Fibroblast of lung (primary cell): ENCODE results near the gene SIX5. TPM values are rescaled to one million over a fixed set of nuclear protein-coding genes. Genes with fewer than 3 reads are reported as not detected.

Source experiments
- DNase-seq, 2 donors: peaks; one replicate each; pipeline versions ENCODE4 v3.0.0 to v3.0.0-alpha.2; 2010; ENCODE audit warnings: low read depth in 2 of 2
- H2AFZ ChIP-seq: 2 replicates; pipeline ENCODE4 v1.5.1; 2012; ENCODE audit warnings: low read length, control low read depth, inconsistent platforms
- H3K27ac ChIP-seq: 2 replicates; pipeline ENCODE4 v1.5.1; 2011; ENCODE audit warnings: low read length, control low read depth; ENCODE audit not compliant: insufficient read depth
- H3K27me3 ChIP-seq: 2 replicates; pipeline ENCODE4 v1.5.1; 2011; ENCODE audit warnings: mild to moderate bottlenecking, low read length; ENCODE audit not compliant: control insufficient read depth, insufficient read depth
- H3K36me3 ChIP-seq: 2 replicates; pipeline ENCODE4 v1.5.1; 2011; ENCODE audit warnings: low read length; ENCODE audit not compliant: control insufficient read depth, insufficient read depth
- H3K4me1 ChIP-seq: 2 replicates; pipeline ENCODE4 v1.5.1; 2011; ENCODE audit warnings: low read length; ENCODE audit not compliant: control insufficient read depth, insufficient read depth; ENCODE audit errors: extremely low read depth
- H3K4me2 ChIP-seq: 2 replicates; pipeline ENCODE4 v1.5.1; 2011; ENCODE audit warnings: low read length, control low read depth; ENCODE audit not compliant: insufficient read depth; ENCODE audit errors: extremely low read depth
- H3K4me3 ChIP-seq, 4 experiments: fragments of 200-600 bp in 1 of 4; sonication (generic) in 1 of 4; replicated peaks in 1 of 4; 2 replicates each; pipeline ENCODE4 v1.5.1; 2011 to 2016; ENCODE audit warnings: low read length in 4 of 4, low read depth in 3 of 4, mild to moderate bottlenecking in 3 of 4, control low read depth in 2 of 4, inconsistent platforms in 1 of 4, mixed read lengths in 1 of 4; ENCODE audit not compliant: insufficient read depth in 1 of 4; ENCODE audit errors: control extremely low read depth in 1 of 4
- H3K79me2 ChIP-seq: 2 replicates; pipeline ENCODE4 v1.5.1; 2012; ENCODE audit warnings: mild to moderate bottlenecking, low read length, inconsistent platforms; ENCODE audit not compliant: control insufficient read depth, insufficient read depth
- H3K9ac ChIP-seq: 2 replicates; pipeline ENCODE4 v1.5.1; 2011; ENCODE audit warnings: mild to moderate bottlenecking, low read length, control low read depth; ENCODE audit not compliant: insufficient read depth
- H3K9me3 ChIP-seq: 2 replicates; pipeline ENCODE4 v1.5.1; 2012; ENCODE audit warnings: low read depth, low read length; ENCODE audit not compliant: control insufficient read depth, insufficient read depth
- H4K20me1 ChIP-seq: 2 replicates; pipeline ENCODE4 v1.5.1; 2011; ENCODE audit warnings: low read length; ENCODE audit not compliant: control insufficient read depth, insufficient read depth; ENCODE audit errors: extremely low read depth
- CTCF ChIP-seq, 2 donors: IDR thresholded peaks in 1 of 2; conservative IDR thresholded peaks in 1 of 2; 1 replicate in 1 of 2; 2 replicates in 1 of 2; pipeline ENCODE4 v1.5.1; 2011 to 2012; ENCODE audit warnings: low read length in 2 of 2, control low read depth in 1 of 2, inconsistent platforms in 1 of 2, low read depth in 1 of 2, mild to moderate bottlenecking in 1 of 2
- EZH2 ChIP-seq: IDR thresholded peaks from 2 replicates; pipeline ENCODE4 v1.5.1; 2012; ENCODE audit warnings: low read length, control low read depth, mild to moderate bottlenecking; ENCODE audit errors: missing control alignments
- polyA plus RNA-seq, 2 donors: library from polyadenylated mRNA; depleted of rRNA in 1 of 2; stranded (reverse) in 1 of 2; unstranded in 1 of 2; fragments of >200 nt; gene quantifications; 2 replicates each; pipeline ENCODE4 v1.2.1, GENCODE V29; 2011 to 2012; ENCODE audit warnings: missing spikeins in 1 of 2
- total RNA-seq: library from RNA; depleted of rRNA; stranded (reverse); fragments of >200 nt; gene quantifications from 2 replicates; pipeline ENCODE4 v1.2.1, GENCODE V29; 2014

The SIX5 gene
- total and polyA plus RNA-seq, 2 donors (not counting 1 experiment from before 2014, with no cell fraction given) = 3.4 to 10.7 TPM

DNA sequence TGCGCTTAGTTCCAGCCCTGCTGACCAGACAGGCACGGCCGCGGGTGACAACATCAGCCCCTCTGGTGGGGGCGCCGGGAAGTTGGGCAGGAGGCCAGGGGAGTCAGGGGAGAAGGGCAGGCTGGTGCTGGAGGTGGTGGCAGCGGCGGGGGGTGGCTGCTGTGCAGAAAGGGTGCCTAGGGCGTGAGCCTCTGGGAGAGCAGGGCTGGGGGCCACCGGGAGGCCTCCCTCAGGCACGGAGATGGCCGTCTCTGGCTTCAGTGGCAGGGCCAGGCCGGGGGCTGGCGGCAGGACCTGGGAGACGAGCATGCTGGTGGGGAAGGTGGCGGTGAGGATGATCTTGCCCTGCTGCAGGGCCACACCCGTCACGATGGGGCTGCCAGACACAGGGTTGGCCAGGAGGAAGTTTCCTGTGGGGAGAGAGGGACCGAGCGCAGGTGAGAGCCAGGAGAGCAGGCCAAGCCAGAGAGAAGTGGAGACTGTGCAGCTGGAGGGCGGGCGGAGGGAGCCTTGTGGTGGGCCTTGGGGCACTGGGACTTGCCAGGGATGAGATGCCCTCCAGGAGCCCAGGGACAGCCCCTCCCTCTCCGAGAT lies 3.3 kb downstream of the SIX5 start:
- DNase-seq = no peak
- Histone ChIP-seq H4K20me1 (no peaks in the 10 kb centered on the region), H3K4me2 (no peak overlapping the region), H3K9ac (no peak overlapping the region), H3K36me3 (peaks cover 2% of the 10 kb centered on the region), H3K9me3 (no peaks in the 10 kb centered on the region), H3K79me2 (peaks cover 4% of the 10 kb centered on the region), H3K27ac (no peak overlapping the region), H3K27me3 (no peaks in the 10 kb centered on the region), H3K4me1 (peaks cover 24% of the 10 kb centered on the region), H3K4me3 (no peak overlapping the region), H2AFZ (no peak overlapping the region)
- TF ChIP-seq EZH2 (no peak), CTCF (conservative IDR thresholded peaks at IDR 0.05 in 1 of 2, IDR thresholded peaks at IDR 0.05 in 1 of 2; ENCODE audit: low read depth in 1 of 2, low read length in 2 of 2) (no peak)

- Histone ChIP-seq H3K4me2 (no peak overlapping the region), H3K27ac (no peak overlapping the region), H4K20me1 (no peaks in the 10 kb centered on the region), H3K36me3 (peaks cover 2% of the 10 kb centered on the region), H3K9me3 (no peaks in the 10 kb centered on the region), H3K4me1 (peaks cover 24% of the 10 kb centered on the region), H3K4me3 (no peak overlapping the region), H3K27me3 (no peaks in the 10 kb centered on the region), H3K9ac (no peak overlapping the region), H3K79me2 (peaks cover 4% of the 10 kb centered on the region), H2AFZ (no peak overlapping the region)
- TF ChIP-seq CTCF (conservative IDR thresholded peaks at IDR 0.05 in 1 of 2, IDR thresholded peaks at IDR 0.05 in 1 of 2; ENCODE audit: low read depth in 1 of 2, low read length in 2 of 2) (no peak), EZH2 (no peak)
- no peak for DNase-seq
These were observed 3.9 kb downstream of the SIX5 start for GRCh38 chr19:45764945-45765701.

GRCh38 chr19:45764475-45764874 lies 4.6 kb downstream of the SIX5 start:
- Histone ChIP-seq H4K20me1 (no peaks in the 10 kb centered on the region), H3K36me3 (peaks cover 2% of the 10 kb centered on the region), H3K4me3 (no peak overlapping the region), H3K4me1 (peaks cover 20% of the 10 kb centered on the region), H3K27ac (no peak overlapping the region), H3K9me3 (no peaks in the 10 kb centered on the region), H3K79me2 (peaks cover 4% of the 10 kb centered on the region), H3K9ac (no peak overlapping the region), H3K27me3 (no peaks in the 10 kb centered on the region), H3K4me2 (no peak overlapping the region), H2AFZ (no peak overlapping the region)
- no peak for DNase-seq
- no peak for TF ChIP-seq EZH2
- TF ChIP-seq CTCF (conservative IDR thresholded peaks at IDR 0.05 in 1 of 2, IDR thresholded peaks at IDR 0.05 in 1 of 2; ENCODE audit: low read depth in 1 of 2, low read length in 2 of 2) = no peak
